Osteocyte (in vitro differentiated cells): ENCODE measurements around the gene CHMP1A. TPM values are rescaled to one million over a fixed set of nuclear protein-coding genes. Genes with fewer than 3 reads are reported as not detected.

Experiments
- DNase-seq: peaks from one replicate; pipeline ENCODE4 v3.0.0; 2021; ENCODE audit warnings: mixed read lengths; ENCODE audit not compliant: unreplicated experiment; ENCODE audit errors: extremely low spot score
- H3K27ac Mint-ChIP-seq: one replicate; pipeline ENCODE4 v1.8.0; 2021; ENCODE audit warnings: mild to moderate bottlenecking, mixed read lengths; ENCODE audit not compliant: unreplicated experiment
- H3K27me3 Mint-ChIP-seq: one replicate; pipeline ENCODE4 v1.8.0; 2021; ENCODE audit warnings: mixed read lengths; ENCODE audit not compliant: unreplicated experiment
- H3K36me3 Mint-ChIP-seq: one replicate; pipeline ENCODE4 v1.8.0; 2021; ENCODE audit warnings: mixed read lengths; ENCODE audit not compliant: unreplicated experiment
- H3K4me1 Mint-ChIP-seq: one replicate; pipeline ENCODE4 v1.8.0; 2021; ENCODE audit warnings: mixed read lengths; ENCODE audit not compliant: unreplicated experiment
- H3K4me3 Mint-ChIP-seq: one replicate; pipeline ENCODE4 v1.8.0; 2021; ENCODE audit warnings: mild to moderate bottlenecking, moderate library complexity, mixed read lengths; ENCODE audit not compliant: unreplicated experiment
- H3K9me3 Mint-ChIP-seq: one replicate; pipeline ENCODE4 v1.8.0; 2021; ENCODE audit warnings: mixed read lengths; ENCODE audit not compliant: unreplicated experiment
- total RNA-seq: library from RNA; stranded (reverse); gene quantifications from 2 replicates; pipeline ENCODE4 v1.2.1, GENCODE V29; 2021
- TF ChIP-seq, protein P1 (sequence below): fragments of 200-600 bp; sonication (generic); IDR thresholded peaks from 2 replicates; pipeline ENCODE4 v1.5.0; 2021; ENCODE audit warnings: antibody characterized with exemption, mild to moderate bottlenecking, moderate library complexity

Gene CHMP1A
- total RNA-seq, 1 donor from 2014 or later = 92.5 TPM

DNA sequence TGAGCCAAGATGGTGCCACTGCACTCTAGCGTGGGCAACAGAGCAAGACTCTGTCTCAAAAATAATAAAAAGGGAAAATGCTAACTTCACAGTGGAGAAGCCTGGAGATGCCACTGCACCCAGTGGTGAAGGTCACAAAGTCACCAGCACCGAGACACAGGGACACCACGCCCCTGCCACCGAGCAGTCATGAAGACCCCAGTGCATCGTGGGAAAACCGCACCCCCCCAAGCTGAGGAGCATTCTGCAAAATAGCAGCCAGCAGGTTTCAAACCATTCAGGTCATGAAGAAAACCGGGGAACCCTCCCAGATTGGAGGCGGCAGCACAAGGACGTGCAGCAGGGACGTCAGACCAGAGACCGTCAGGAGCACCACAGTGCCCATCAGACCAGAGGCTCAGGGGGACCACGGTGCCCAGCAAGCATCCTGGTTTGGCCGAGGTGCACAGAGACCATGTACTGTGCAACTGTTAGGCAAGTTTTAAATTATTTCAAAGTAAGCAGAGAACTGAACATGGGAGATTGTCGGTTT is 13.7 kb downstream of the CHMP1A start:
- H3K4me1 Mint-ChIP-seq = peaks cover 6% of the 10 kb centered on the region
- no peak overlapping the region for H3K27ac Mint-ChIP-seq
- H3K27me3 Mint-ChIP-seq = no peaks in the 10 kb centered on the region
- TF ChIP-seq, protein P1, sequence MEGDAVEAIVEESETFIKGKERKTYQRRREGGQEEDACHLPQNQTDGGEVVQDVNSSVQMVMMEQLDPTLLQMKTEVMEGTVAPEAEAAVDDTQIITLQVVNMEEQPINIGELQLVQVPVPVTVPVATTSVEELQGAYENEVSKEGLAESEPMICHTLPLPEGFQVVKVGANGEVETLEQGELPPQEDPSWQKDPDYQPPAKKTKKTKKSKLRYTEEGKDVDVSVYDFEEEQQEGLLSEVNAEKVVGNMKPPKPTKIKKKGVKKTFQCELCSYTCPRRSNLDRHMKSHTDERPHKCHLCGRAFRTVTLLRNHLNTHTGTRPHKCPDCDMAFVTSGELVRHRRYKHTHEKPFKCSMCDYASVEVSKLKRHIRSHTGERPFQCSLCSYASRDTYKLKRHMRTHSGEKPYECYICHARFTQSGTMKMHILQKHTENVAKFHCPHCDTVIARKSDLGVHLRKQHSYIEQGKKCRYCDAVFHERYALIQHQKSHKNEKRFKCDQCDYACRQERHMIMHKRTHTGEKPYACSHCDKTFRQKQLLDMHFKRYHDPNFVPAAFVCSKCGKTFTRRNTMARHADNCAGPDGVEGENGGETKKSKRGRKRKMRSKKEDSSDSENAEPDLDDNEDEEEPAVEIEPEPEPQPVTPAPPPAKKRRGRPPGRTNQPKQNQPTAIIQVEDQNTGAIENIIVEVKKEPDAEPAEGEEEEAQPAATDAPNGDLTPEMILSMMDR = no peak
- no peak for DNase-seq
- H3K4me3 Mint-ChIP-seq = no peak overlapping the region
- H3K36me3 Mint-ChIP-seq = peaks cover 14% of the 10 kb centered on the region
- H3K9me3 Mint-ChIP-seq = no peaks in the 10 kb centered on the region

DNA sequence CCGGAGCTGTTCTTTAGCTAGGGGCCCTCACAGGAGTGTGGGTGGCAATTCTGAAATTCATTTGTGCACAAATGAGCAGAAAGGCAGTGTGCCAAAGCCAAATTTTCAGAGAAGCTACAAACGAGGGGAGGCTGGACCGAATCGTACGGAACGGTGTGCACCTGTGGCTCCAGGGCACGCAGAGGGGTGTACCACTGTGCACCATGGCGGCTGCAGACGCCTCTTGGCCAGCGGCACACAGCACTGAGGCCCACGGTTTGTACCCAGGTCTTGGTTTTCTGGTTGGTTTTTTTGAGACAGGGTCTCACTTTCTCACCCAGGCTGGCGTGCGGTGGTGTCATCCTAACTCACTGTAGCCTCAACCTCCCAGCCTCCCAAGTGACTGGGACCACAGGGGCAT is 14.9 kb downstream of the CHMP1A start:
- peaks cover 14% of the 10 kb centered on the region for H3K36me3 Mint-ChIP-seq
- H3K27me3 Mint-ChIP-seq = no peaks in the 10 kb centered on the region
- no peak overlapping the region for H3K4me3 Mint-ChIP-seq
- no peak for DNase-seq
- no peaks in the 10 kb centered on the region for H3K9me3 Mint-ChIP-seq
- TF ChIP-seq, protein P1 = no peak
- peaks cover 6% of the 10 kb centered on the region for H3K4me1 Mint-ChIP-seq
- H3K27ac Mint-ChIP-seq = no peak overlapping the region

DNA sequence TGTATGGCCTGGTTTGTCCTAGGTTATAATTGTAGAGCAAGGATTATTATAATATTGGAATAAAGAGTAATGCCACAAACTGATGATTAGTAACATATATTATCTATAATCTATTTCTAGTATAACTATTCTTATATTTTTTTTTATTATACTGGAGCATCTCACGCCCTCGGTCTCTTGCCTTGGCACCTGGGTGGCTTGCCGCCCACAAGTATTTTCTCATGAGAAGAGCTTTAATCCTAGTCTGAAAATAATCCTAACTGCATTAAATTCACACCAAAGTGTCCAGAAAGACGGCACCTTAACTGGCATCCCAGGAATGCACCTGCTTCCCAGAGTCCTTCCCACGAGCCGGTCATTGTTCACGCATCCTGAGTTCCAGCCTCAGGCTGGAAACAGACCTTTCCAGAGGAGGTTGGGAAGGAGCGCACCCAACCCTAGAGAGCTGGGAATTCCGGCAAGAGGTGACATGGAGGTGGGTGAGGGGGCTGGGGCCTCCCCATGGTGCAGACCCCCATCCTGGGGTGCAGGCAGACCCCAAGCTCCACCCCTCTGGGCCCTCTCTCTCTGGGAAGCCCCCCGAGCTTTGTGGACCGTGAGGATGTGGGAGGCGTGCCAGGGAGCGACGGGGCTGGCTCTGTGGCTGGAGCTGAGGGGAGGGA is 15.9 kb downstream of the CHMP1A start:
- no peaks in the 10 kb centered on the region for H3K27me3 Mint-ChIP-seq
- H3K36me3 Mint-ChIP-seq = peaks cover 14% of the 10 kb centered on the region

DNA sequence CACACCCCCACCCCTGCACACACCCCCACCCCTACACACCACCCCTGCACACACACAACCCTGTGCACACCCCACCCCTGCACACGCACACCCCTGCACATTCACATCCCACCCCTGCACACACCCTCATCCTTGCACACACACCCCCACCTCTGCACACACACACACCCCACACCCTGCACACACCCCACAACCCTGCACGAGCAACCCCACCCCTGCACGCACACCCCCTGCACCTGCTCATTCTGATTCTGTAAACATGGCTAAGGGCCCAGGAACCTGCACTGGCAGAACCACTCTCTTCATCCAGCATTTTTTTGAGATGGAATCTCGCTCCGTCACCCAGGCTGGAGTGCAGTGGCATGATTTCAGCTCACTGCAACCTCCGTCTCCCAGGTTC is 18.1 kb downstream of the CHMP1A start:
- Mint-ChIP-seq H3K9me3 (no peaks in the 10 kb centered on the region), H3K4me1 (peaks cover 6% of the 10 kb centered on the region), H3K27me3 (no peaks in the 10 kb centered on the region), H3K27ac (no peak overlapping the region), H3K4me3 (no peak overlapping the region), H3K36me3 (no peaks in the 10 kb centered on the region)
- DNase-seq = no peak
- TF ChIP-seq, protein P1 = no peak

More for the DNA sequence above, 15.9 kb downstream of the CHMP1A start:
- H3K9me3 Mint-ChIP-seq = no peaks in the 10 kb centered on the region
- TF ChIP-seq, protein P1 = no peak
- no peak overlapping the region for H3K27ac Mint-ChIP-seq
- no peak for DNase-seq
- H3K4me3 Mint-ChIP-seq = no peak overlapping the region
- peaks cover 6% of the 10 kb centered on the region for H3K4me1 Mint-ChIP-seq

DNA sequence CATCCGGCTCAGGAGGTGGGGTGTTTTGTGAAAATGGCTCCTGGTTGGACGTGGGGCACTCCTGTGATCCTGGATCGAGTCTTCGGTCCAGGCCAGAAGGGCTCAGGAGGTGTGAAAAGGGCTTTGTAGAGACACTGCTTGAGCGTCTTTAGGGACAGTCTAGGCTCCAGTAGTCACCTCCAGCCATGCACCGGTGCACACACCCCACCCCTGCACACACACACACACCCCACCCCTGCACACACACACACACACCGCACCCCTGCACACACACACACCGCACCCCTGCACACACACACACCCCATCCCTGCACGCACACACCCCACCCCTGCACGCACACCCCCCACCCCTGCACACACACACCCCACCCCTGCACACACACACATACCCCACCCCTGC is 19.1 kb downstream of the CHMP1A start:
- Mint-ChIP-seq H3K4me3 (no peak overlapping the region), H3K27ac (no peak overlapping the region), H3K36me3 (no peaks in the 10 kb centered on the region), H3K4me1 (peaks cover 6% of the 10 kb centered on the region), H3K27me3 (no peaks in the 10 kb centered on the region), H3K9me3 (no peaks in the 10 kb centered on the region)
- no peak for DNase-seq
- TF ChIP-seq, protein P1 = no peak
